ENCODE data around the gene TMEM209. TPM values are rescaled to one million over a fixed set of nuclear protein-coding genes. Genes with fewer than 3 reads are reported as not detected.
"Not testable (repeated sequence)": the region's sequence is repeated elsewhere in the genome, so short reads cannot be mapped to it uniquely, and the experiment has no call there.

TMEM209 gene
- total RNA-seq, 2 experiments from 2014 or later: 36.0 to 37.3 TPM

DNA sequence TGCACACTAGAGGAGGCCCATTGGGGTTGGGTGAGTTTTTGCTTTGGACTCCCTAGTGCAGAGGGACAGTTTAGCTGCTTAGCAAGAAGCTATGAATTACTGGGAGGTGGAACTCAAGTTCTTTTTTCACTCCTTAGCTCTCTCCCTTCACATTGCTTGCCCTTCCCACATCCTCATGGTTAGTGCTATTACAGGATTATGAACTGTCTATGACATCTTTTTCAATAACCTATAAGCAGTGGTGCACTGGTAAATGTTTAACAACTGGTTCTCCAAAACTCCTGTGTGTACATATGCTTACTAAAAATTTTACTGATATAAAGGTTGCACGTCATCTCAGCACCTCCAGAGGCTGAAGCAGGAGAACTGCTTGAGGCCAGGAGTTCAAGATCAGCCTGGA lies 8.6 kb upstream of the TMEM209 start:
- H3K36me3 Mint-ChIP-seq (ENCODE audit: low read depth): no peaks in the 10 kb centered on the region
- H3K27me3 Mint-ChIP-seq (ENCODE audit: low read depth): no peaks in the 10 kb centered on the region
- no peaks in the 10 kb centered on the region for H3K9me3 Mint-ChIP-seq
- H3K4me1 Mint-ChIP-seq (ENCODE audit: low read depth): no peaks in the 10 kb centered on the region
- intact Hi-C loops (cut with micrococcal nuclease): no loop called here
- no peak for DNase-seq
- H3K4me3 Mint-ChIP-seq: no peak overlapping the region
- CTCF ChIA-PET: interaction anchor here (0.6 to 1.1 kb wide), 2 partner anchors 131 to 138 kb away, joined by 3 to 4 read pairs; no protein-coding TSS in a partner anchor
- H3K27ac Mint-ChIP-seq: no peak overlapping the region

DNA sequence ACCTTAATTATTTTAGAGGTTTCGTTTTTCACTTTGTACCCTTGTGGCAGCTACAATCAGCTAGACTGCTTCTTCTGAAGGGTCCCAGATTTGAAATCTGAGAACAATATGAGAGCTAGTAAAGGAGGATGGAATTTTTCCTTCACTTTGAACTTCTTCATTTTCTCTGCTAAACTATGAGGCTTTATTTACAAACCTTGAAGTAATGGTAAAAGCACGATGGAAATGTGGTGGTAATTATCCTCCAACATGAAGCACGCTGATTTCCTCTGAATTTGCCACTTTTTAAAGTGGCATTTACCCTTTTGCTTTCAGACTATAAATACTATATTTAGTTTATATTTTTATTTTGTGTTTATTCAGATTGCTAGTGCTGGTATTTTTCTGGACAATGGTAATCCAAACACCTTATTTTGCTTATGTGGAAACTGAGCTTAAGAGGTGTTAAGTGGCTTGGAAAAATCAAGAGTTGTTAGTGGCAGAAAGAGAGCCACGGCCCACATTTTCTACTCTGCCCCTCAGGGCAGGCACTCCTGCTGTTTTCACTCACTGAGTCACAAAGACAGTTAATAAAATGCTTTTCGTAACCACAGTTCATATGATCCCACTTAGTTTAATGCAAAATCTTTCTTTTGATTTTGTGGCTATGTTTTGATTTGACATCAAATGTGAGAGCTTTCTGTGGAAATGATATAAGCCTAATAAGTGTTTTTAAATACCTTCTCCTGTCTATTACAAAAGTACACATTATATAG lies 5.2 kb upstream of the TMEM209 start:
- CTCF ChIA-PET: interaction anchor here (0.9 to 1.2 kb wide), 2 partner anchors 24 to 138 kb away, joined by 3 to 4 read pairs; no protein-coding TSS in a partner anchor
- DNase-seq: no peak
- peaks cover 4% of the 10 kb centered on the region for H3K4me1 Mint-ChIP-seq (ENCODE audit: low read depth)
- intact Hi-C loops (cut with micrococcal nuclease): no loop called here
- H3K4me3 Mint-ChIP-seq: no peak overlapping the region
- no peak overlapping the region for H3K27ac Mint-ChIP-seq
- H3K36me3 Mint-ChIP-seq (ENCODE audit: low read depth): no peaks in the 10 kb centered on the region
- H3K27me3 Mint-ChIP-seq (ENCODE audit: low read depth): no peaks in the 10 kb centered on the region
- H3K9me3 Mint-ChIP-seq: no peaks in the 10 kb centered on the region

DNA sequence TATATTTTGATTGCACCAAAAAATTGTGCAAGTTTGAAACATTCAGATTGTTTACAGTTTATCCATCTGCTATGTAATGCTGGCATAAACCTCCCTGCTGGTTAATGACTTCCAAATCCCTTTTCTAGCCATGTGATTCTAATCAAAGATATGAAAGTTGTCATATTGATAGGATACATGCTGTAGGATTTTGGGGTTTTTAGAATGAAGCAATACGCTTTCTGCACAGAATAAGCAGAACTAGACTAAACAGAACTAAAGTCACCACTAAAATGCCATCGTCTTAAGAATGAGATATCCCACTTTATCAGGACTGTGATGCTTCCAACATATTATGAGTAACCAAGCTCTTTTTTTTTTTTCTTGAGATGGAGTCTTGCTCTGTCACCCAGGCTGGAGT lies 3.3 kb upstream of the TMEM209 start:
- CTCF ChIA-PET: no interaction called here

DNA sequence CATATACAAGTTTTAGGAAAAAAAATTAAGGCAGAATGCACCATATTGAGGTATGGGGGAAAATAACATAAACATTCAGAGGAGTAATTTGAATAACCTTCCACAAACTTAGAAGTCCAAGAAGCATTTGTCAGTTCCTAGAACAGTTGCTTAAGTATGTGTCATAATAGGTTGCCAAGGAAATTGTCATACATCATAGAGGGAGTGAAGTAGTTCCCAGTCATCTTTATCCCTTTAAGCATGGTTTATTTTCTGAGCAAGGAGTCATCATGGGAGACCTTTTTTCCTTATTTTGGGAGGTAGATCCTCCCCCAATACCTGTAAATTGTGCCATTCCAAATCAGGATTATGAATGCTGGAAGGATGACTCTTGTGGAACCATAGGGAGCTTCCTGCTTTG lies 2.4 kb upstream of the TMEM209 start, which contains the start of gene SSMEM1:
SSMEM1 (plus strand) TSS at position 219 of the 400 bp plus-strand sequence; CDS start at position 270, 51 bp downstream.
- no peak for DNase-seq
- intact Hi-C loops (cut with micrococcal nuclease): no loop called here
- H3K4me3 Mint-ChIP-seq: no peak within 1 kb of the TSS
- H3K4me1 Mint-ChIP-seq (ENCODE audit: low read depth): peaks cover 22% of the 10 kb centered on the region
- H3K27ac Mint-ChIP-seq: no peak within 1 kb of the TSS
- H3K9me3 Mint-ChIP-seq: no peaks in the 10 kb centered on the region
- H3K36me3 Mint-ChIP-seq (ENCODE audit: low read depth): peaks cover 11% of the 10 kb centered on the region
- H3K27me3 Mint-ChIP-seq (ENCODE audit: low read depth): no peaks in the 10 kb centered on the region
- CTCF ChIA-PET: no interaction called here

More for the DNA sequence above, 3.3 kb upstream of the TMEM209 start:
- DNase-seq: no peak
- Mint-ChIP-seq H3K27me3 (ENCODE audit: low read depth) (no peaks in the 10 kb centered on the region), H3K4me3 (no peak overlapping the region), H3K36me3 (ENCODE audit: low read depth) (peaks cover 5% of the 10 kb centered on the region), H3K9me3 (no peaks in the 10 kb centered on the region), H3K4me1 (ENCODE audit: low read depth) (peaks cover 17% of the 10 kb centered on the region), H3K27ac (no peak overlapping the region)
- intact Hi-C loops (cut with micrococcal nuclease): no loop called here

DNA sequence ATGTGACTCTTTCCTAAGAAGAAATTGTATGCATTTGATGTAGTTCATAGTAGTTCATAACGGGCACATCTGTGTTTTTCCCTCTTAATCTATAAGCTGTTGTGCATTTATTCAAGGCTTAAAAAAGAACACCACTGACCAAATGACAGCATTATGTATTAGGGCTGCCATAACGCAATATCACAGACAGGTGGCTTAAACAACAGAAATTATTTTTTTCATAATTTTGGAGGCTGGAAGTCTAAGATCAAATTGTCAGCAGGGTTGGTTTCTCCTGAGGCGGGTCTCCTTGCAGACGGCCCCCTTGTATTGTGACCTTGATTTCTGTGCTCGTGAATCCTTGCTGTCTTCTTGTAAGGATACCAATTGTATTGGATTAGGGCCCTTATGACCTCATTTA lies 1.8 kb upstream of the TMEM209 start:
- H3K27ac Mint-ChIP-seq: no peak overlapping the region
- peaks cover 14% of the 10 kb centered on the region for H3K36me3 Mint-ChIP-seq (ENCODE audit: low read depth)
- intact Hi-C loops (cut with micrococcal nuclease): no loop called here
- DNase-seq: no peak
- H3K27me3 Mint-ChIP-seq (ENCODE audit: low read depth): no peaks in the 10 kb centered on the region
- H3K4me3 Mint-ChIP-seq: no peak overlapping the region
- no peaks in the 10 kb centered on the region for H3K9me3 Mint-ChIP-seq
- CTCF ChIA-PET: no interaction called here
- H3K4me1 Mint-ChIP-seq (ENCODE audit: low read depth): peaks cover 25% of the 10 kb centered on the region

DNA sequence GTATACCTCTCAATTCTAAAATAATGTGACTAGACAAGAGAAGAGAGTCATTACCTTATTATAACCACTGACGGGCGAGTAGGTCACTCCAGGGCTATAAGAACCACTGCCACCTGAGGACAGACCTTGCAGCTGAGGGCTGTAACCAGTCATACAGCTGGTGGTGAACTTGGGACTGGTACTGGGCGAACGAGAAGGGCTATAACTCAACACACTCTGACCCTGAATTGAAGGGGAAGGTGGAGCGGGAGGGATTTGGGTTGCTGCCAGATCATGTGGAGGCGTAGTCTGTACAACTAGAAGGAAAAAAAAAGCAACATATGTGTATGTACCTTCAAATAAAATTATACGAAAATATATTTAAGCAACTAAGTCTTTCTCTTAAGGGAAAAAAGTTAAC lies 3.4 kb downstream of the TMEM209 start:
- Mint-ChIP-seq H3K27ac (no peak overlapping the region), H3K4me1 (ENCODE audit: low read depth) (peaks cover 33% of the 10 kb centered on the region), H3K4me3 (no peak overlapping the region), H3K27me3 (ENCODE audit: low read depth) (no peaks in the 10 kb centered on the region), H3K36me3 (ENCODE audit: low read depth) (peaks cover 42% of the 10 kb centered on the region), H3K9me3 (no peaks in the 10 kb centered on the region)
- no peak for DNase-seq
- CTCF ChIA-PET: interaction anchor here (0.7 kb wide), 2 partner anchors 8 to 28 kb away, joined by 4 read pairs; no protein-coding TSS in a partner anchor
- intact Hi-C loops (cut with micrococcal nuclease): no loop called here

DNA sequence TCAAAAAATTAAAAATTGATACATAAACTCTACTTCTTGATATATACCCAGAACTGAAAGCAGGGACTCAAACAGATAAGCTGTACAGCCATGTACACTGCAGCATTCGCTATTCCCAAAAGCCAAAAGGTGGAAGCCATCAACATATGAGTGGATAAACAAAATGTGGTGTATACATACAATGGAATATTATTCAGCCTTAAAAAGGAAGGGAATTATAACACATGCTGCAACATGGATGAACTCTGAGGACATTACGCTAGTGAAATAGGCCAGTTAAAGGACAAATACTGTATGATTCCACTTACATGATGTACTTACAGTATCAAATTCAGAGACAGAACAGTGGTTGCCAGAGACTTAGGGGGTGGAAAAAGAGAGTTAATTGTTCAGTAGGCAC lies 8.1 kb downstream of the TMEM209 start:
- Mint-ChIP-seq H3K9me3 (no peaks in the 10 kb centered on the region), H3K36me3 (ENCODE audit: low read depth) (peaks cover 46% of the 10 kb centered on the region), H3K4me1 (ENCODE audit: low read depth) (peaks cover 8% of the 10 kb centered on the region), H3K4me3 (no peak overlapping the region), H3K27me3 (ENCODE audit: low read depth) (no peaks in the 10 kb centered on the region), H3K27ac (no peak overlapping the region)
- intact Hi-C loops (cut with micrococcal nuclease): no loop called here
- CTCF ChIA-PET: no interaction called here
- no peak for DNase-seq

DNA sequence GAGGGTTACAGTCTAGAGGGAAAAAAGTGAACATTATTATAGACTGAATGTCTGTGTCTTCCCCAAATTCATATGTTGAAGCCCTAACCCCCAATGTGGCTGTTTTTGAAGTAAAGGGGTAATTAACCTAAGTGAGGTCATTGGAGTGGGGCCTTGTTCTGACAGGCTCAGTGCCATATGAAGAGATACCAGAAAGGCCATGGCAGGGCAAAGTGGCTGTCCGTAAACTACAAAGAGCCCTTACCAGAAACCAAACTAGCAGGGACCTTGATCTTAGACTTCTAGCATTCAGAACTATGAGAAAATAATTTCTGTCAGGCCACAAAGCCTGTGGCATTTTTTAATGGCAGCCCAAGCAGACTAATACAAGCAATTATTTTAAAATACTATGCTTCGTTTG lies 8.7 kb downstream of the TMEM209 start:
- intact Hi-C loops (cut with micrococcal nuclease): no loop called here
- no peaks in the 10 kb centered on the region for H3K9me3 Mint-ChIP-seq
- CTCF ChIA-PET: no interaction called here

DNA sequence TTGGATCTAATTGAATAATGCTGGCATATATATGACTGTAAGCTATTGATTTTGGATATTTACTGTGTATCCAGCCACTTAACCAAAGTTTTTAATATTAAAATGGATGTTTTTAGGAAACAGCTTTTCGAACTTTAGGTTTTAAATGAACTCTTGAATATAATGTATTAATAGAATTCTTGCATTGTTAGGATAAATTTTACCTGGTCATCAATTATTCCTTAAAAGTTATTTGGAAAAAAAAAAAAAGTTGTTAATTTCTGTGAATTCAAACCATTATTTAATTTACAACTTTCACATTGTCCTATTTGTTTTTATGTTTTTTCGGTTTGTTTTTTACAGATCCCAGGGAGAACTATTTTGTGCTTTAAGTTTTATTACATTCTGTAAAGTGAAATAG lies 9.8 kb downstream of the TMEM209 start:
- CTCF ChIA-PET: no interaction called here
- intact Hi-C loops (cut with micrococcal nuclease): no loop called here

More for the DNA sequence above, 8.7 kb downstream of the TMEM209 start:
- H3K4me1 Mint-ChIP-seq (ENCODE audit: low read depth): peaks cover 4% of the 10 kb centered on the region
- no peaks in the 10 kb centered on the region for H3K27me3 Mint-ChIP-seq (ENCODE audit: low read depth)
- H3K36me3 Mint-ChIP-seq (ENCODE audit: low read depth): peaks cover 44% of the 10 kb centered on the region
- no peak for DNase-seq
- H3K27ac Mint-ChIP-seq: no peak overlapping the region
- no peak overlapping the region for H3K4me3 Mint-ChIP-seq

DNA sequence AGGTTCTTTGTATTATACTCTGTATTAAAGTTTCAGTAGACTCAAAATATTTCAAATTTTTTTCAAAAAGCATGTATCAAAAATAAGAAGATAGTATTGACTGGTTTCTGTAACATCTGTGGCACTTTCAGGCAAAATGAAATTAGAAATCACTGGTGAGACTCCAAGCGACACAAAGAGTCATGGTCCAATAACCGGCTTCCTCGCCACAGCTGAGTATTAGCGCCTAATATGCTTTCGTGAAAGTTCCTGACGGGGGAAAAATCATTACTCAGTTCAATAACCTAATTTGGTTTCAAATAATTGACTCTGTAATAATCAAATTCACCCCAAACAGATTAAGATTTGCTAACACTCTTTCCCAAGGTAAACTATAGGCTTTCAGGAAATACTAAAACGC lies 13.4 kb downstream of the TMEM209 start:
- DNase-seq: no peak
- Mint-ChIP-seq H3K36me3 (ENCODE audit: low read depth) (peaks cover 38% of the 10 kb centered on the region), H3K4me1 (ENCODE audit: low read depth) (no peaks in the 10 kb centered on the region), H3K4me3 (no peak overlapping the region), H3K9me3 (no peaks in the 10 kb centered on the region), H3K27me3 (ENCODE audit: low read depth) (no peaks in the 10 kb centered on the region), H3K27ac (no peak overlapping the region)
- CTCF ChIA-PET: interaction anchor here (0.9 kb wide), 1 partner anchor 21 kb away, joined by 3 read pairs; no protein-coding TSS in a partner anchor
- intact Hi-C loops (cut with micrococcal nuclease): no loop called here

More for the DNA sequence above, 9.8 kb downstream of the TMEM209 start:
- Mint-ChIP-seq H3K27me3 (ENCODE audit: low read depth) (no peaks in the 10 kb centered on the region), H3K36me3 (ENCODE audit: low read depth) (peaks cover 42% of the 10 kb centered on the region), H3K27ac (no peak overlapping the region), H3K9me3 (no peaks in the 10 kb centered on the region), H3K4me3 (no peak overlapping the region), H3K4me1 (ENCODE audit: low read depth) (no peaks in the 10 kb centered on the region)
- no peak for DNase-seq

DNA sequence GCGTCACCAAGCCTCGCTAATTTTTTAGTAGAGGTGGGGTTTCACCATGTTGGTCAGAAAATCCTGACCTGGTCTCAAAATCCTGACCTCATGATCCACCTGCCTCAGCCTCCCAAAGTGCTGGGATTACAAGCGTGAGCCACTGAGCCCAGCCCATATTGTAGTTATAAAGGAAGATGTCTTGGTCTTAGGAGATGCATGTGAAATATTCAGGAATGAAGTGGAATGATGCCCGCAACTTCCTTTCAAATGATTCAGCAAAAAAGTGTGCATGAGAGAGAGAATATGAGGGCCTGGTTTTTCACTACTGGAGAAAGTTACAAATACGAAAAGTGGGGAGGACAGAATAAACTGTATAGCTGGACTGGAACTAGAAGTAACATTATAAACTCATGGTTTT lies 15.9 kb downstream of the TMEM209 start:
- peaks cover 34% of the 10 kb centered on the region for H3K36me3 Mint-ChIP-seq (ENCODE audit: low read depth)
- no peak for DNase-seq
- no peak overlapping the region for H3K4me3 Mint-ChIP-seq
- CTCF ChIA-PET: no interaction called here
- H3K9me3 Mint-ChIP-seq: no peaks in the 10 kb centered on the region
- intact Hi-C loops (cut with micrococcal nuclease): loop anchor here (10.0 kb wide), 1 partner anchor 845 kb away; no protein-coding TSS in a partner anchor
- no peaks in the 10 kb centered on the region for H3K4me1 Mint-ChIP-seq (ENCODE audit: low read depth)
- H3K27me3 Mint-ChIP-seq (ENCODE audit: low read depth): no peaks in the 10 kb centered on the region
- H3K27ac Mint-ChIP-seq: no peak overlapping the region

DNA sequence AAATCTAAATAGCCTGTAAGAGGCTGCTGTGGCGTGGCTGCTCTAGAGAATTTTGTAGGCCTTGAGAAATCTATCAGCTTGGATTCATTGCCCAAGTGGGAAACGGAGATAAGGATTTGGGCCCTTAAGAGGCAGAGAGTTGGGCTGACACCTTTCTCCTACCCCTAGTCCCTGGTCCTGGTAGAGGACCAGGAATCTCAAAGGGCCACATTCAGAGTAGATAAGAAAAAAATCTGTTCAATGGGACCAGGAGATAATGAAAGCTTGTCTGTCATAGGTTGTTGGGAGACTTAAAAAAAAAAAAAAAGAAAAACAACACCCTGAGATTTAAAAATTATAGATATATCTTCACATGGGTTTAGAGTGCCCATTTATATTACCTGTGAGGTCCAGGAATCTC lies 17.8 kb downstream of the TMEM209 start:
- Mint-ChIP-seq H3K36me3 (ENCODE audit: low read depth) (peaks cover 37% of the 10 kb centered on the region), H3K9me3 (no peaks in the 10 kb centered on the region), H3K27ac (no peak overlapping the region), H3K27me3 (ENCODE audit: low read depth) (no peaks in the 10 kb centered on the region), H3K4me3 (no peak overlapping the region), H3K4me1 (ENCODE audit: low read depth) (peaks cover 14% of the 10 kb centered on the region)
- no peak for DNase-seq
- CTCF ChIA-PET: interaction anchor here (0.5 to 0.7 kb wide), 3 partner anchors 11 to 300 kb away, joined by 3 to 4 read pairs (median 3); partner anchors contain the start of gene TMEM209
- intact Hi-C loops (cut with micrococcal nuclease): loop anchor here (10.0 kb wide), 1 partner anchor 847 kb away; no protein-coding TSS in a partner anchor

DNA sequence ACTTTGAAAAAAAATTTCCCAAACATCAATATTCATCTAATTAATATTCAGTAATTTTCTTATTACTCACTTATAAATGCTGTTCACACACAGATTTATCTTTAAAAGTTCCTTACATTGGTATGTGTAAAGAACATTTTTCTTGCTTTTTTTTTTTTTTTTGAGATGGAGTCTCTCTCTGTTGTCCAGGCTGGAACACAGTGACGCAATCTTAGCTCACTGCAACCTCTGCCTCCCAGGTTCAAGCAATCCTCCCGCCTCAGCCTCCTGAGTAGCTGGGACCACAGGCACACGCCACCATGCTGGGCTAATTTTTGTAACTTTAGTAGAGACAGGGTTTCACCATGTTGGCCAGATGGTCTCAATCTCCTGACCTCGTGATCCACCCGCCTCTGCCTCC lies 20.9 kb downstream of the TMEM209 start:
- CTCF ChIA-PET: not testable (repeated sequence)
- intact Hi-C loops (cut with micrococcal nuclease): loop anchor here (5.0 to 10.0 kb wide), 2 partner anchors 850 to 923 kb away; no protein-coding TSS in a partner anchor
- peaks cover 41% of the 10 kb centered on the region for H3K36me3 Mint-ChIP-seq (ENCODE audit: low read depth)

More for the DNA sequence above, 20.9 kb downstream of the TMEM209 start:
- peaks cover 30% of the 10 kb centered on the region for H3K4me1 Mint-ChIP-seq (ENCODE audit: low read depth)
- not testable (repeated sequence) for H3K4me3 Mint-ChIP-seq; H3K27ac Mint-ChIP-seq; H3K27me3 Mint-ChIP-seq (ENCODE audit: low read depth); DNase-seq; H3K9me3 Mint-ChIP-seq
